ENCODE results near the gene PEX10. TPM values are rescaled to one million over a fixed set of nuclear protein-coding genes. Genes with fewer than 3 reads are reported as not detected.

The PEX10 gene
- 24.4 and 32.2 TPM in 2 replicates for total RNA-seq

GRCh38 chr1:2412395-2412772, at the start of gene PEX10:
PEX10 (minus strand) TSS chr1:2412564; CDS start chr1:2412502, 62 bp downstream.

GRCh38 chr1:2391041-2391930, 21.1 kb downstream of the PEX10 start, which contains the start of the genes MORN1 and RER1:
MORN1 (minus strand) TSS chr1:2391554; CDS start chr1:2391533, 21 bp downstream.
RER1 (plus strand) TSS chr1:2391841; CDS start chr1:2395791, 3,950 bp downstream.

Other genes with a start within 250 kb of the PEX10 start
- gene FAAP20, start 217.8 kb downstream of the PEX10 start, total RNA-seq, result 12.2 and 15.7 TPM in 2 replicates
- gene SKI, start 184.2 kb downstream of the PEX10 start, total RNA-seq, result 15.5 and 28.3 TPM in 2 replicates
- gene MORN1, start 21.0 kb downstream of the PEX10 start, total RNA-seq, result 2.8 and 10.6 TPM in 2 replicates
- 48.4 and 98.9 TPM in 2 replicates for gene RER1, start 20.7 kb downstream of the PEX10 start, total RNA-seq
- gene PLCH2, start 63.7 kb upstream of the PEX10 start, total RNA-seq, result under 0.01 and 0.06 TPM in 2 replicates
- 19.3 and 29.8 TPM in 2 replicates for gene PANK4, start 114.0 kb upstream of the PEX10 start, total RNA-seq
- under 0.01 TPM in 1 of 2 replicates, not detected in the other for gene HES5, start 117.7 kb upstream of the PEX10 start, total RNA-seq
- 61.0 and 85.8 TPM in 2 replicates for gene TNFRSF14, start 143.8 kb upstream of the PEX10 start, total RNA-seq
- gene PRXL2B, start 174.2 kb upstream of the PEX10 start, total RNA-seq, result 29.0 and 70.7 TPM in 2 replicates
- 1.6 TPM in 2 replicates for gene MMEL1, start 220.5 kb upstream of the PEX10 start, total RNA-seq